Progenitor cell of endocrine pancreas (in vitro differentiated cells): Measurements from ENCODE around the gene CCN5. TPM values are rescaled to one million over a fixed set of nuclear protein-coding genes. Genes with fewer than 3 reads are reported as not detected.

Experiments used
- DNase-seq: peaks from one replicate; pipeline ENCODE4 v3.0.0; 2021; ENCODE audit warnings: low spot score; ENCODE audit not compliant: unreplicated experiment
- H3K27ac Mint-ChIP-seq: 2 replicates; pipeline ENCODE4 v1.8.0; 2021; ENCODE audit warnings: mild to moderate bottlenecking, moderate library complexity, mixed read lengths
- H3K27me3 Mint-ChIP-seq: 2 replicates; pipeline ENCODE4 v1.8.0; 2021; ENCODE audit warnings: mixed read lengths
- H3K36me3 Mint-ChIP-seq: 2 replicates; pipeline ENCODE4 v1.8.0; 2022; ENCODE audit warnings: mixed read lengths; ENCODE audit not compliant: insufficient read depth
- H3K4me1 Mint-ChIP-seq: 2 replicates; pipeline ENCODE4 v1.8.0; 2021; ENCODE audit warnings: low read depth, mixed read lengths
- H3K4me3 Mint-ChIP-seq: 2 replicates; pipeline ENCODE4 v1.8.0; 2021; ENCODE audit warnings: low read depth, mild to moderate bottlenecking, moderate library complexity, mixed read lengths
- H3K9me3 Mint-ChIP-seq: 2 replicates; pipeline ENCODE4 v1.8.0; 2021; ENCODE audit warnings: low read depth, mixed read lengths
- CTCF ChIP-seq: fragments of 200-600 bp; sonication (generic); IDR thresholded peaks from one replicate; pipeline ENCODE4 v1.5.0; 2021; ENCODE audit warnings: antibody characterized with exemption, mild to moderate bottlenecking; ENCODE audit not compliant: unreplicated experiment
- total RNA-seq: library from RNA; stranded (reverse); gene quantifications from 2 replicates; pipeline ENCODE4 v1.2.1, GENCODE V29; 2021

CCN5 gene
- total RNA-seq, 1 donor from 2014 or later: not detected

- peaks cover 5% of the 10 kb centered on the region for H3K4me1 Mint-ChIP-seq
- no peak for DNase-seq
- H3K9me3 Mint-ChIP-seq: no peaks in the 10 kb centered on the region
- H3K27ac Mint-ChIP-seq: no peak overlapping the region
- H3K36me3 Mint-ChIP-seq: no peaks in the 10 kb centered on the region
- peaks cover 37% of the 10 kb centered on the region for H3K27me3 Mint-ChIP-seq
- TF ChIP-seq CTCF: no peak
- H3K4me3 Mint-ChIP-seq: no peak overlapping the region
Observed at GRCh38 chr20:44750081-44750805, 35.1 kb downstream of the CCN5 start.

GRCh38 chr20:44752099-44752931, 37.1 kb downstream of the CCN5 start:
- Mint-ChIP-seq H3K4me3 (no peak overlapping the region), H3K9me3 (no peaks in the 10 kb centered on the region), H3K27me3 (peaks cover 24% of the 10 kb centered on the region), H3K27ac (no peak overlapping the region), H3K4me1 (peaks cover 1% of the 10 kb centered on the region), H3K36me3 (no peaks in the 10 kb centered on the region)
- DNase-seq: no peak
- TF ChIP-seq CTCF: no peak

- no peak for TF ChIP-seq CTCF
- Mint-ChIP-seq H3K27ac (no peak overlapping the region), H3K9me3 (no peaks in the 10 kb centered on the region), H3K27me3 (peaks cover 11% of the 10 kb centered on the region), H3K36me3 (no peaks in the 10 kb centered on the region), H3K4me1 (no peaks in the 10 kb centered on the region), H3K4me3 (no peak overlapping the region)
- no peak for DNase-seq
Observed at GRCh38 chr20:44754554-44754953, 39.4 kb downstream of the CCN5 start.

- Mint-ChIP-seq H3K4me1 (no peaks in the 10 kb centered on the region), H3K36me3 (no peaks in the 10 kb centered on the region), H3K9me3 (no peaks in the 10 kb centered on the region), H3K27ac (no peak overlapping the region), H3K4me3 (no peak overlapping the region), H3K27me3 (peaks cover 10% of the 10 kb centered on the region)
- DNase-seq: no peak
- TF ChIP-seq CTCF: no peak
Observed at GRCh38 chr20:44756011-44756688, 41.0 kb downstream of the CCN5 start.

- Mint-ChIP-seq H3K36me3 (no peaks in the 10 kb centered on the region), H3K27me3 (peaks cover 8% of the 10 kb centered on the region), H3K9me3 (no peaks in the 10 kb centered on the region), H3K4me3 (no peak overlapping the region), H3K27ac (no peak overlapping the region), H3K4me1 (no peaks in the 10 kb centered on the region)
- DNase-seq: no peak
- no peak for TF ChIP-seq CTCF
Observed at GRCh38 chr20:44756956-44757355, 41.8 kb downstream of the CCN5 start.
